Hematopoietic multipotent progenitor cell treated with erythropoietin and hydrocortisone succinate and interleukin-3 and kit ligand, for 6 days (in vitro differentiated cells): ENCODE measurements around the gene MTMR12.
"Not testable (repeated sequence)": the region's sequence is repeated elsewhere in the genome, so short reads cannot be mapped to it uniquely, and the experiment has no call there.

Source experiments
- DNase-seq: peaks from one replicate; pipeline ENCODE4 v3.0.0-alpha.2; 2015

The MTMR12 gene

DNA sequence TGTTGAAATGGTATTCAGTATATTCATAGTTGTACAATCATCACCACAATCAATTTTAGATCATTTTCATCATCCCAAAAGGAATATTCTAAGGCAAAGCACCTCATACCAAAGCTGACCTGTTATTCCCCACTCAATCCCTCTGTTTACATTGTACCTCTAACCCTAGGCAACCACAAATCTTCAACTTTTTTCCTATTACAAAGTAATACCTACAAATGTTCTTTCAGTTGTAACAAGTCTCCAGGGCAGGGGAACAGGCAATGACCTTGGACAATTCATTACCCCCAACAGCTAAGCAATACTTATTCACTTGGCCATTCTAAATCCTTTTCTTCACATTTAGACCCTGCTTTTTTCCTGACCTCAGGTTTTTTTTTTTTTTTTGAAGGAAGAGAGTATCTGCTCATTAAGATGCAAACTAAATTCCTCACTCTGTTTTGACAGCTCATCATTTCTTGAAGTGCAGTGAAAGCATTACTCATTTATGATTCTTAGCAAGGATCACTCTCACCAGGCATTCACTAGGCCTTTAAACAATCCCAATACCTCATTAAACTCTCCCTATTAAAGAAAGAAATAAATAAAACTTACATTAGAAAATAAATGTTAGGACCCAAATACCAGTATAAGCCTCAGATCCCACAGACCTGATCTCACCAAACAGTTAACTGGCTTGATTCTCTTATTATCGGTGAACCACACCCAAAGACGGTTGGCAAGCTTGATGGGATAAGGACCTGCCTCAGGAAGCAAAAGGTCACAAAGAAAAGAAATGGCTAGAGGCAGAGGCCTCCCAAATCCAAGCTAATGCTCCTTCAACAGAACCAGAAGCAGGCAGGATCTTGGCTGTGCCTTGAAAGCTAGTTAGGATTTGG is 15.3 kb downstream of the MTMR12 start:
- DNase-seq, result peak; percentile 88

DNA sequence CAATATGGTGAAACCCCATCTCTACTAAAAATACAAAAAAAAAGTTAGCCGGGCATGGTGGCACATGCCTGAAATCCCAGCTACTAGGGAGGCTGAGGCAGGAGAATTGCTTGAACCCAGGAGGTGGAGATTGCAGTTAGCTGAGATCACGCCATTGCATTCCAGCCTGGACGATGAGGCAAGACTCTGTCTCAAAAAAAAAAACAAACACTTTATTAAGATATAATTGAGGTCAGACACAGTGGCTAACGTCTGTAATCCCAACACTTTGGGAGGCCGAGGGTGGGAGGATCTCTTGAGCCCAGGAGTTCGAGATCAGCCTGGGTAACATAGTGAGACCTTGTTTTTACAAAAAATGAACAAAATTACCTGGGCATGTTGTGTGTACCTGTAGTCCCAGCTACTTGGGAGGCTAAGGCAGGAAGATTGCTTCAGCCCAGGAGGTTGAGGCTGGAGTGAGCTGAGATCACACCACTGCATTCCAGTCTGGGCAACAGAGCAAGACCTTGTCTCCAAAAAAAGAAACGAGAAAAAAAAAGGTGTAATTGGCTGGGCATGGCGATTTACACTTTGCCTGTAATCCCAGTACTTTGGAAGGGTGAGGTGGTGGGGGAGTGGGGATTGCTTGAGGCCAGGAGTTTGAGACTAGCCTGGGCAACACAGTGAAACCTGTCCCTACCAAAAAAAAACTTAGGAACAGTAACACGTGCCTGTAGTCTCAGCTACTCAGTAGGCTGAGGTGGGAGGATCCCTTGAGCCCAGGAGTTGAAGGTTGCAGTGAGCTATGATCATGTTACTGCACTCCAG is 16.6 kb downstream of the MTMR12 start:
- DNase-seq, result not testable (repeated sequence)

DNA sequence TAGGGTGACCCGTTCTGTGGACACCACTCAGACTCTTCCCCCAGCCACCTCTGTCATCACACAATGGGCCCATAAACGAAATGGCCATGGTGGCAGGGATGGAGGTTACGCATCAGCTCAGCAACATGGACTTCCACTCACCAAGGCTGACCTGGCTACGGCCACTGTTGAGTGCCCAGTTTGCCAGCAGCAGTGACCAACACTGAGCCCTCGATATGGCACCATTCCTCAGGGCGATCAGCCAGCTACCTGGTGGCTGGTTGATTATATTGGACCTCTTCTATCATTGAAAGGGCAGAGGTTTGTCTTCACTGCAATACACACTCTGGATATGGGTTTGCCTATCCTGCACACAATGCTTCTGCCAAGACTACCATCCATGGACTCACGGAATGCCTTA is 21.1 kb downstream of the MTMR12 start:
- DNase-seq, result no peak

DNA sequence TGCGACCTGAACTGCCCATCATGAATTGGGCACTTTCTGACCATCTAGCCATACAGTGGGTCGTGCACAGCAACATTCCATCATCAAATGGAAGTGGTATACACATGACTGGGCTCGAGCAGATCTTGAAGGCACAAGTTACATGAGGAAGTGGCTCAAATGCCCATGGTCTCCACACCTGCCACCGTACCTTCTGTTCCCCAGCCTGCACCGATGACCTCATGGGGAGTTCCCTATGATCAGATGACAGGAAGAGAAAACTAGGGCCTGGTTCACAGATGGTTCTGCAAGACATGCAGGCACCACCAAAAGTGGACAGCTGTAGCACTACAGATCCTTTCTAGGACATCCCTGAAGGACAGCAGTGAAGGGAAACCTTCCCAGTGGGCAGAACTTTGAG is 21.8 kb downstream of the MTMR12 start:
- DNase-seq, result no peak

DNA sequence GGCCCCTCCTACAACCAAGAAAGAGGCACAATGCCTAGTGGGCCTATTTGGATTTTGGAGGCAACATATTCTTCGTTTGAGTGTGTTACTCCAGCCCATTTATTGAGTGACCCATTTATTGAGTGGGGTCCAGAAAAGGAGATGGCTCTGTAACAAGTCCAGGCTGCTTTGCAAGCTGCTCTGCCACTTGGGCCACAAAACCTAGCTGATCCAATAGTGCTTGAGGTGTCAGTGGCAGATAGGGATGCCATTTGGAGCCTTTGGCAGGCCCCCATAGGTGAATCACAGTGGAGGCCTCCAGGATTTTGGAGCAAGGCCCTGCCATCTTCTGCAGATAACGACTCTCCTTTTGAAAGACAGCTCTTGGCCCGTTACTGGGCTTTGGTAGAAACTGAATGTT is 22.2 kb downstream of the MTMR12 start:
- not testable (repeated sequence) for DNase-seq

DNA sequence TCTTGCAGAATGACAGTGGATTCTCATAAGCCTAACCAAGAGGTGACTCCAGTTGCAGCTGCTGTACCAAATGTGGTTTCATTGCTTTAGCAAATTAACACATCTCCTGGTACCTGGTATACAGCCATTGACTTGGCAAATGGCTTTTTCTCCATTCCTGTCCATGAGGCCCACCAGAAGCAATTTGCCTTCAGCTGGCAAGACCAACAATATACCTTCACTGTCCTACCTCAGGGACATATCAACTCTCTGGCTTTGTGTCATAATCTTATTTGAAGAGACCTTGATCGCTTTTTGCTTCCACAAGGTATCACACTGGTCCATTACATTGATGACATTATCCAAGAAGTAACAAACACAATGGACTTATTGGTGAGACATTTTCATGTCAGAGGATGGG is 22.8 kb downstream of the MTMR12 start:
- DNase-seq, result not testable (repeated sequence)

DNA sequence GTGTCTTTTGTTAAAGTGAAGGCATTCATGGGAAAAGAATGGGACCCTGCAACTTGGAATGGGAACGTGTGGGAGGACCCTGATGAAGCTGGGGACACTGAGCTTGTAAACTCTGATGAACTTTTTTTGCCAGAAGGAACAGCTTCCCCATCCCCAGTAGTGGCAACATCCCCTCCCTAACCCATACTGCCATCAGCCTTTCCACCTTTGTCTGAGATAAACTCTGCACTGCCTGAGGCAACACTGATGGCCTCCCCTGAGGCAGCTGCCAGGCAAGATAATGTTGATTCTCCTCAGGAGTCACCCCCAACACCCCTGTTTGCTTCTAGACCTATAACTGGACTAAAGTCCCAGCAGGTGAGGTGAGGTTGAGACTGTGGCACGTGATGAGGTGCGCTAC is 24.6 kb downstream of the MTMR12 start:
- peak; percentile 54 for DNase-seq

DNA sequence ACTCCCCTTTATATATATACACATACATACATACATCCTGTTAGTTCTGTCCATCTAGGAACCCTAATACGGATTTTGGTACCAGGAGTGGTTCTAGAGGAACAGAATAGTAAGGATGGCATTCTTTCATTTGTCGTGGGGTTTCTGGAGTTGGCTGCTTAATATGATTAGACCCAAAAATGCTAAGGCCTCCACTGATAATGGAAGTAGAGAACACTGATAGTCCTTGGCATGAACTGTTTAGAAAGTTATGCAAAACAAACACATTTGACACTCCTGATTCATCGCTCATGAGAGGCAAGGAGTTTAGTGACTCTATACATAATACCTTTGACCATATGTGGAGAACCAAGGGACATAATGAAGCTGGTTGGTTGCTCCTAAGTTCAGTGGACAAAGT is 25.2 kb downstream of the MTMR12 start:
- peak; percentile 43 for DNase-seq

DNA sequence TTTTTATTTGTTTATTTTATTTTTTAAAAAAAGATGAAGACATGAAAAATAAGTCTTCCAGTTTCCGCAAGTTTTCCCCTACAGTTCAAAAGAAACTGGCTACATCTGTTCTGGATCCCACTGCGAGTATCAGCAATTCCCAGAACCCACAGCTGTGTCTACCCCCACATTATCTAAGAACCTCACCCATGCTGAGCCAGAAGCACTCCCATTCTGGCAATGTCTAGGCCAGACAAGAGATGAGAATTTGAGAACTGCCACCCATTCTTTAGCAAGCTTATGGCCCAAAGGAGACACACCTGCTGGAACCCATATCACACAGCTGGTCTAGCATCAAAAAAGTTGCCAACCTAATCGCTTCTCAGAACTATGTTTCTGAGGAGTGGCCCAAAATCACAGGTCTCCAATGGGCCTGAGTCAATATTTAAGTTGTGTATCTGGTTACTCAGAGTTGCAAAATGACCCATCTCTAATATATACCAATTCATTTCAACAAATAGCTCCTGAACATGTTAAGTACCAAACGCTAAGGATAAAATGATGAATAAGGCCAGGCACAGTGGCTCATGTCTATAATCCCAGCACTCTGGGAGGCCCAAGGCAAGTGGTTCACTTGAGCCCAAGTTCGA is 27.1 kb downstream of the MTMR12 start:
- DNase-seq, result peak; percentile 86

DNA sequence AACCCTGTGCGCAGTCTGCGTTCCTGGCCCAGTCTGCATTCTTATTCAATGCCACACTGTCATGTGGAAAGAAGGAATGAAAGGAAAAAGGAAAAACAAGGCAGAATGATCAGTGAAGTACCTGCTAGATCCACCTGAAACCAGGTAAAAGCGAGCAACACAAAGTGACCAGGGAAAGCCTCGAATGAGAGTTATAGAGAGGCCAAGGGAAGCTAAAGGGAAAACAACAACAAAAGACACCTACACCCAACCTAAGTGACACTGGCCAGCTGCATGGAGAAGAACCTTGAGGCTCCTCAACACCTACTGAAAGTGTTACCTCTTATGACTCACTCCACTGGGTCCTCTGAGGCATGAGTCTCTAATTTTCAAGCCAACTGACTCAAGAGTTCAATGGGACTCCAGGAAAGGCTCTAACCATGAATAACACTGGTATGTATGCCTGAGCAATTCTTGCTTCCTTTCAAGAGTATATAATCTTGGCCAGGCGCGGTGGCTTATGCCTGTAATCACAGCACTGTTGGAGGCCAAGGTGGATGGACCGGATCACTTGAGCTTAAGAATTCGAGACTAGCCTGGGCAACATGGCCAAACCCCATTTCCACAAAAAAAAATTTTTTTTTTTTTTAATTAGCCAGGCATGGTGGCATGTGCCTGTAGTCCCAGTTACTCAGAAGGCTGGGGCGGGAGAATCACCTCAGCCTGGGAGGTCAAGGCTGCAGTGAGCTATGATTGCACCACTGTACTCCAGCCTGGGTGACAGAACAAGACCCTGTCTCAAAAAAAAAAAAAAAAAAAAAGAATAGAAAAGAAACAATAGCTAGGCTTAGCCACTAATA is 29.0 kb downstream of the MTMR12 start:
- no peak for DNase-seq

DNA sequence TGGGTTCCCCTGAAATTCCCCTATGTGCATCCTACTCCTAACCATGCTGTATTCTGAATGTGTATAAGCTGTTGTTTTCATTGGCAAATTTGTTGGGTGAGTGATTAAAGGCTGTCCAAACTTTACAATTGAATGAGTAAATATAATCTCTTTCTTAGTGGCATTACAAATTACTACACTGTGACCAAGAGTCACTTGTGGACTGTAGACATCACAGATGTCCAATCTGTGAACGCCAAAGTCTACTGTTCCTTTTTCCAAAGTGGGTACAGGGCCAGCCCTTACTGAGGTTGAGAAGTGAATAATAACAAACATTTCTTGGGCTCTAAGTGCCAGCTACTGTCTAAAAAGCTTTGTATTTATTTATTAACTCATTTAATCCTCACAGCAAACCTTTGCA is 29.7 kb downstream of the MTMR12 start:
- DNase-seq, result no peak

DNA sequence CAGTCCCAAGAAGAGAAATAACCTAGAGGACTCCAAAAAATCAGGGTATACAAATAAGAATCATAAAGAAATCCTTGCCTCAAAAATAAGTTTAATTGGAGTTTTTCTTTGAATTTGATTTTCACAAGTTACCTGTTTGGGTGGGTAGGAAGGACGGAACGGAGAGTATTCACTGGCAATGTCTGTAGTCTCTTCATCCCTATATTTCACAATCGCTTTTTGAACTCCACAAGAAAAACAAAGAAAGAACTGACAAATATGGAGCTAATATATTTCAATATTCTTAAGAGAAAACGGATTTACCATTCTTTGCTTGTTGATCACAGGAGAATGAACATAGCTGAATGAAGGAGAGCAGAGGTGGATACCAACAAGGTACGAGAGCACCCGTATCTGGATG is 30.1 kb downstream of the MTMR12 start:
- no peak for DNase-seq

DNA sequence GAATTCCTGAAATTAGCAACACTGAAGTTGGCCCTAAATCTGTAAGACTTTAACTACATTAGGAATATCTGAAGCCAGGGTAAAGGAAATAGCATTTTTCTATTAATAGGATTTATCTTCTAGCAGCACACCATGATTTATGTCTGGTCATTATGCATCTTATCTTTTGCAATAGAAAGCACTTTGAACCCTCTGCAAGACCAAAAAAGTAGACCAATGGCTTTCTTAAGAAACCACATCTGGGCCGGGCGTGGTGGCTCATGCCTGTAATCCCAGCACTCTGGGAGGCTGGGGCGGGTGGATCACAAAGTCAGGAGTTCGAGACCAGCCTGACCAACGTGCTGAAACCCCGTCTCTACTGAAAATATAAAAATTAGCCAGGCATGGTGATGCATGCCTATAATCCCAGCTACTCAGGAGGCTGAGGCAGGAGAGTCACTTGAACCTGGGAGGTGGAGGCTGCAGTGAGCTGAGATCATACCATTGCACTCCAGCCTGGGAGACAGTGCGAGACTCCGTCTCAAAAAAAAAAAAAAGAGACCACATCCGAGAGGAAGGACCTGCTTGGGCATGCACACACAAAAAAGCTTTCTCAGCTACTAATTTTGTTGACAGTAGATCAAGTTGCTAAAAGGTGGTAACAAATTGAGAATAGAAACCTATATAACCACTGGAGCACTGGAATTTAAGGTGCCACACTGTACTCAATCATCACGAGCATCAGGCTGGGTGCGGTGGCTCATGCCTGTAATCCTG is 31.2 kb downstream of the MTMR12 start:
- peak; percentile 65 for DNase-seq

DNA sequence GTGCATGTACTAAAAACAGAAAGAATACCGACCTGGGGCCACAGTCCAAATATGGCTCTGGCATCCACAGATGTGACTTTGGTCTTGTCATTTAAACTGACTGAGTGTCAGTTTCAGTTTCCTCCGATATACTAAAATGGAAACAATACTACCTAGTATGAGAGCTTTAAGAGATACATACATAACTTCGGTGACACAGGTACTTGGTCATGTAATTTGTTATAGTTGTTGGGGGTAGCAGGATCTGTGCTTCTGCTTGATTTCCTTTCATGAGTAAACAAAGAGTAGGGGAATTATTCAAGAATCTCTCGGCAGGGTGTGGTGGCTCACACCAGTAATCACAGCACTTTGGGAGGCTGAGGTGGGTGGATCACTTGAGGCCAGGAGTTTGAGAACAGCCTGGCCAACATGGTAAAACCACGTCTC is 32.1 kb downstream of the MTMR12 start:
- no peak for DNase-seq

DNA sequence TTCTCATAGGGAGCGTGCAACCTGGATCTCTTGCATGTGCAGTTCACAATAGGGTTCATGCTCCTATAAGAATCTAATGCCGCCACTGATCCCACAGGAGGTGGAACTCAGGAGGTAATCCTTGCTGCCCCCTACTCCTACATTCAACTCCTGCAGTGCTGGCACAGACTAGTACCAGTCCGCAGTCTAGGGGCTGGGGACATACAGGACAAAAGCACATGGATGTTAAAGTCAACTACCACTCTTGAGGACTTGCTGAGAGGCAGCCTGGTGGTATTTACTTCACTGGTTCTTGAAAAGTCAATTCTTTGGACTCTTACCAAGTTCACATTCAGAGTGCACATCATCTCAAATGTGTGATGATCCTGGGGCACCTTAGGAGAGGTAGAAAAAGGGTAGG is 33.0 kb downstream of the MTMR12 start:
- no peak for DNase-seq

DNA sequence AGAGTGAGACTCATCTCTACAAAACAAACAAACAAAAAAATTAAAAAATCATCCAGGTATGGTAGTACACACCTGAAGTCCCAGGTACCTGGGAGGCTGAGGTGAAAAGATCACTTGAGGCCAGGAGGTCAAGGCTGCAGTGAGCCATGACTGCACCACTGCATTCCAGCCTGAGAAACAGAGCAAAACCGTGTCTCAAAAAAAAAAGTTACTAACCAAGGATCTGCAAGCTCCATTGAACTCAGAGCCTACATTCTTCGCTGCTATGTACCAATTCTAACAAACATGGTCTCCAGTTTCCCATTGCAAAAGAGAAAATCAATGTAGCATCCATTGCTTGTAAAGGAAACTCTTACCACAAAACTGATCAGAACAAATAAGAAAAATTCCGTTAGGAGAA is 33.5 kb downstream of the MTMR12 start:
- DNase-seq, result no peak

DNA sequence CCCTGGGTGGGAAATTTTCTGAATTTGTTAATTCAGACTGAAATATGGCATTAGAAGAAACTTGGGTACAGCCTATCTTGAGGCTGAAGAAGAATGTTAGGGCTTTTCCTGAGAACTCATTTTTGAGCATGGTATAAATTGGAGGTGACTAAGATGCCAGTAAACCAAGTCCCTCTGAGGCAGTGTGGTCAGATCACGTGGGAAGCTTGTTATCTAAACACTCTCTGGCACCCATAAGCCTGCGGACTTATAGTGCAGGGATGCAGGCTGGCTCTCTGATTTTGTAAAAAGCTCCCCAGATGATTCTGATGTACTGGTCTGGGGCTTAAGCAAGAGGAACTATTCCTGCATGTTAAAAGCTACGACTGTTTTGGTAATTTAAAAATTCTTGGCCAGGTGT is 34.3 kb downstream of the MTMR12 start:
- peak; percentile 85 for DNase-seq

DNA sequence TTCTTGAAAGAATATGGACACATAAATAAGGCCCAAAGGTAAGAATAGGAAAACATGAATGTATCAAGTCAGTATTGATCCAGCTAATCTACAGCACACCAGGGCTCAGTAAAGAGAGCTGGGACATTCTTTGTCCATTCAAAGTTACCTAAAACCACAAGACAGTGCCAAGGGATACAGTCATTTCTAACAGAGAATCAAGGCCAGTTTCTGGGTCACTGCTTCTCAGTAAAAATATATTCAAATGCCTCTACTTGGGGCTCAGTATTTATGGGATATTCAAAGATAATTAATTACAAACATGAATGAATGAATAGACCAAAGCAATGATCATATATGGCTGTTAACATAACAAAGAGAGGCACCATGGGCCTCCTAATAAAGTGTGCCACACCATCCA is 34.9 kb downstream of the MTMR12 start:
- DNase-seq, result no peak

DNA sequence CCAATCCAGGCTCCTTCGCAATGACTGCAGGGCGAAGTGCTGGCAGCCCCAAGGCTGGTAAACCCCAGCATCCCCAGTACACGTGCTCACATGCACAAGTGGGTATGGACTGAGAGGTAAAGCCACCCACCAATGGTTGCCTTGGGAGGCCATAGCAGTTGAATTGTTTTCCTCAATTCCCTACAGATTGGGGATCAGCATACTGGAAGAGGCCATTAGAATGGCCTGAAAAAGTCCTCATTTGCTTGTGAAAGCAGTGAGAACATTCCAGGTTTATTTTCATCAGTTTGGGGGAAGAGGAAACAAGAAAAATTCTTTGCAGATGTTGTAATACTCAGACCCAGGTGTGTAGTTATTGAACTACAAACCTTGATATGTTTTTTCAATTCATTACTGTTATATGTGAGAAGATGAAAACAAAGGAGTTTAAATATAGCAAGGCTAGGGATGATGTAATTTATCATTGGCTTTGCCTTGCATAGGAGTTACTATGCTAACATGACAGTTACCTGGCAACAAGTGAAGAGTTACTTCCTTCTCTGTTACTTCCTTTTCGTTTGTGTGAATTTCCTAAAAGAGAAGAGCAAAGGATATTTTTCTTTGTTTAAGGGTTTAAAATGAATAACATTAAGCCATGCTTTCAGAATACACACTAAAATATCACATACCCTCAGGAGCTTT is 36.4 kb downstream of the MTMR12 start:
- DNase-seq, result peak; percentile 47

DNA sequence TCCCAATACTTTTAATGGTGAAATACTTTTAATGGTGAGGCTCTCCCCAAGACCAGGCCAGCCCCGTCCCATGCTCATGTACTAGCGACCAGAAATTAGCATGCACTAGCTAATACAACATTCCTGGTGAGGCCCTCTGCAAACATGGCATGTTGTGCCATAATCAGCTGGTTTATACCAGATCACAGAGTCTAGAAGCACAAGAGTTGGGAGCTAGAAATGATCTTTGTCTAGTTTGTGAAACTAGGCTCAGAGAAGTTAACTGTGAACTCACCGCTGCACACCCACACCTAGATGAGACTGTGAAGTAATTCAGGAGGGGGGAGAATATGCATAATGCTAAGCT is 37.4 kb downstream of the MTMR12 start:
- DNase-seq, result no peak
